Cardiac fibroblast (primary cell): ENCODE data around the gene CPNE2.
"Not testable (repeated sequence)": the region's sequence is repeated elsewhere in the genome, so short reads cannot be mapped to it uniquely, and the experiment has no call there.

ENCODE experiments used
- DNase-seq, 2 donors: peaks; one replicate each; pipeline versions ENCODE4 v3.0.0 to v3.0.0-alpha.2; 2010; ENCODE audit warnings: low read depth in 2 of 2
- H3K4me3 ChIP-seq, 2 donors: replicated peaks in 1 of 2; 1 replicate in 1 of 2; 2 replicates in 1 of 2; pipeline ENCODE4 v1.5.1; 2011; ENCODE audit warnings: low read depth in 2 of 2, low read length in 2 of 2, mild to moderate bottlenecking in 2 of 2, moderate library complexity in 1 of 2
- TF ChIP-seq, protein P1 (sequence below): IDR thresholded peaks from one replicate; pipeline ENCODE4 v1.5.1; 2011; ENCODE audit warnings: low read depth, mild to moderate bottlenecking, low read length, inconsistent platforms

The CPNE2 gene

DNA sequence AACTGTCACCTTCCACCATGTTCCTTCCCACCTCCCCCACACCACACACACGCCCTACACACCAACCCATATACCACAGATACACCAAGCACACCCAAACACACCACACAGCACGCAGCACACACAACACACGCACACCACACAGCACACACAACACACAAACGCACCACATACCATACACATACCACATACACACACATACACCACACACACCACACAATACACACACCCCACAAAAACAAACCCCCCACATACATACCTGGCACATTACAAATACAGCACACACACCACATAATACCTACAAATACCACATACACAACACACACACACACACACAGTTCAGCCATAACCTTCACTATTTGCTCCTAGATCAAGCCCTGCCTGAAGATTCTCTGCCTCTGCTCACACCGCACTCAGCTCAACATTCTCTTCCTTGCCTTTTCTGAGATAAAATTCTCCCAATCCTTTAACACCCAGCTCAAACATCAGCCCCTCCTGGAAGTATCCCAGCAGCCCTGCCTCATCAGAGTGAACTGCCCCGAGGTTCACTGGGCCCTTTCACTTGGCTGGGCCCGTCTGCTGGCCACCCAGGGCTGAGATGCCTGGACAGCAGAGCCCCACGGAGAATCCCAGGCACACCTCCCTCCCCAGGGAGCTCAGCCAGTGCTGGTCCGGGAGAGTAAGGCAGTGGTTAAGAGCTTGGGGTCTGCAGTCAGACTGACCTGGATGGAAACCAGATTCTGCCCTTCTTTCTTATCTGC is 31.9 kb upstream of the CPNE2 start:
- H3K4me3 ChIP-seq, result no peak overlapping the region
- DNase-seq, result peak in 1 of 2 donors; percentile 48
- TF ChIP-seq, protein P1, sequence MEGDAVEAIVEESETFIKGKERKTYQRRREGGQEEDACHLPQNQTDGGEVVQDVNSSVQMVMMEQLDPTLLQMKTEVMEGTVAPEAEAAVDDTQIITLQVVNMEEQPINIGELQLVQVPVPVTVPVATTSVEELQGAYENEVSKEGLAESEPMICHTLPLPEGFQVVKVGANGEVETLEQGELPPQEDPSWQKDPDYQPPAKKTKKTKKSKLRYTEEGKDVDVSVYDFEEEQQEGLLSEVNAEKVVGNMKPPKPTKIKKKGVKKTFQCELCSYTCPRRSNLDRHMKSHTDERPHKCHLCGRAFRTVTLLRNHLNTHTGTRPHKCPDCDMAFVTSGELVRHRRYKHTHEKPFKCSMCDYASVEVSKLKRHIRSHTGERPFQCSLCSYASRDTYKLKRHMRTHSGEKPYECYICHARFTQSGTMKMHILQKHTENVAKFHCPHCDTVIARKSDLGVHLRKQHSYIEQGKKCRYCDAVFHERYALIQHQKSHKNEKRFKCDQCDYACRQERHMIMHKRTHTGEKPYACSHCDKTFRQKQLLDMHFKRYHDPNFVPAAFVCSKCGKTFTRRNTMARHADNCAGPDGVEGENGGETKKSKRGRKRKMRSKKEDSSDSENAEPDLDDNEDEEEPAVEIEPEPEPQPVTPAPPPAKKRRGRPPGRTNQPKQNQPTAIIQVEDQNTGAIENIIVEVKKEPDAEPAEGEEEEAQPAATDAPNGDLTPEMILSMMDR, result no peak

DNA sequence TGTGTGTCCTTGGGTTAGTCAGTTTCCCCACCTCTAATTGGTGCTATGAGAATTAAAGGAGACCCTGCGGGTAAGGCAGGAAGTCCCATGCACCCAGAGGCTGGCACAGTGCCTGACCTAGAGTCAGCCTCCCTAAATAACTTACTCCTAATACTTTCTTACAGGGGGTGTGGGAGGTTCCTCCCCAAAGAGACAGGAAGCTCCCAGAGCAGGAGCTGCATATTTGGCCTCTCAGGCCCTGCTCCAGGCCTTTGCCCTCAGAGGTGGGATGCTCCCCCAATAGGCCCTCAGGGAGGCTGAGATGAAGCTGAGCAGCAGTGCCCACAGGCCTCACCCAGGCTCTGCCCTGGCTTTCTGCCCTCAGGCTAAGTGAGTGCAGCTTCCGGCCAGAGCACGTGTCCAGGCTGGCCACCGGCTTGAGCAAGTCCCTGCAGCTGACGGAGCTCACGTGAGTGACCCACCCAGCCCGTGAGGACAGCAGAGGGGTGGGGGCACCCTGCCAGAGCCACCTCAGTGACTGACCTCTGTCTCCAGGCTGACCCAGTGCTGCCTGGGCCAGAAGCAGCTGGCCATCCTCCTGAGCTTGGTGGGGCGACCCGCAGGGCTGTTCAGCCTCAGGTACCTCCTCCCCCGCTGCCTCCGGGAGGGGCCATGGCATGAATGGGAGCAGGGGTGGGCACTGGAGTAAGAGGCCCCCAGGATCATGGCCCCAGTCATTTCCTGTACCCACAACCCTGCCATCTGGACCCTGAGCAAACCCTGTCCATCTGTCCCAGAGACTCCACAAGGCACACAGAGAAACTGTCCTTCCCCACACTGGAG is 31.1 kb upstream of the CPNE2 start:
- TF ChIP-seq, protein P1, result no peak
- peak; percentile 70 to 84 for DNase-seq
- no peak overlapping the region for H3K4me3 ChIP-seq

DNA sequence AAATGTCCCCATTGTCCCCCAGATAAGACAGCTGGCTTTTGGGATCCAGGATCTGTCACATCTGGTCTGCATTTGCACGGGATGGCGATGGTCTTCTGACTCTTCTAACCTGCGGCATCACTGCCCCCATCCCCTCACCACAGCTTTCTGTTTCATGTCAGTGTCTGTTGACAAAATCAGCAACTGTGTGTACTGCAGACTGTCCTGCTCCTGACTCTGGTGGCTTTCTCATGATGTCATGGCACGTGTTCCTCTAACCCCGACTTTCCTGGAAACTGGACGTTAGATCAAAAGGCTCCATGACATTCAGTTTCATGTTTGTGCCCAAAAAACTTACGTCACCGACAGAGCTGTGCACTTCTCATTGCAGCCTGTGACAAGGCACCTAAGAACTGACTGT is 30.1 kb upstream of the CPNE2 start:
- TF ChIP-seq, protein P1, result no peak
- H3K4me3 ChIP-seq, result no peak overlapping the region
- DNase-seq, result no peak

DNA sequence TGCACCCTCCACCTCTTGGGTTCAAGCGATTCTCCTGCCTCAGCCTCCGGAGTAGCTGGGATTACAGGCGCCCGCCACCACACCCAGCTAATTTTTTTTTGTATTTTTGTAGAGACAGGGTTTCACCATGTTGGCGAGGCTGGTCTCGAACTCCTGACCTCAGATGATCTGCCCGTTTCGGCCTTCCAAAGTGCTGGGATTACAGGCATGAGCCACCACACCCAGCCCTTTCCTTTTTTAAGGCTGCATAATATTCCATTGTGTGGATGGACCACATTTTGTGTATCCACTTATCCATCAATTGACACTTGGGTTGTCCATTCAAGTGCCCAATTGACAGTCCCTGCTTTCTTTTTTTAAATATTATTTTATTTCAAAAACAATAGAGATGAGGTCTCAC is 29.2 kb upstream of the CPNE2 start:
- H3K4me3 ChIP-seq, DNase-seq: not testable (repeated sequence)

DNA sequence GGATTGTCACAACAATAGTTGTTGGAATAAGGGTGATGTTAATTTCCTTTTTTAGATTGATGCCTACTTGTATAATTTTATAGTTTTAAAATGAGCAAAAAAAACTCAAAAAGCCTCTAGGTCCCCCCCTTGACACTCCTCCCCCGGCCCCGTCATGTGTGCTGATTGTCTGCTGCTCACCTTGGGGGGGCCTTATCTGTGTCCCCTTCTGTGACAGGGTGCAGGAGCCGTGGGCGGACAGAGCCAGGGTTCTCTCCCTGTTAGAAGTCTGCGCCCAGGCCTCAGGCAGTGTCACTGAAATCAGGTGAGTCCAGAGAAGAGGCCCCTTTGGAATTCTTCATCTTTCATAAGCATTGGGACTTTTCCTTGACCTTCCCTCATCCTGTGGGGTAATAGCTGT is 27.4 kb upstream of the CPNE2 start:
- TF ChIP-seq, protein P1, result no peak
- DNase-seq, result no peak
- H3K4me3 ChIP-seq, result no peak overlapping the region

DNA sequence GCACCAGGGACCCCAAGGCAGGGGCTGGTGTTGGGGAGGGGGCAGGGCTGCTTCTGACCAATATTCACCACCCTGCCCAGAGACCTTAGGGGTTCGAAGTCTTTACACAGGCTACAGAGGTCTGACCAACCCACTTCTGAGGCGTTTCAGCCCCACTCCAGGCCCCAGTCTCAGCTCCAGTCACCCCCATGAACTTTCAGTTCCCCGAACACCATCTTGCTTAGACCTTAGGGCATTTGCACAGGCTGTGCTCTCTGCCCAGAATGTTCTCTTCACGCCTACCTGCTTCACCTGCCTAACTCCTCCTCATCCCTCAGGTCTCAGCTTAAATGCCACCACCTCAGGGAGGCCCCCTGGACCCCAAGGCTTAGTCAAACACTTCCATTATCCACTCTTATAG is 25.8 kb upstream of the CPNE2 start:
- no peak for DNase-seq
- H3K4me3 ChIP-seq, result no peak overlapping the region
- TF ChIP-seq, protein P1, result no peak

DNA sequence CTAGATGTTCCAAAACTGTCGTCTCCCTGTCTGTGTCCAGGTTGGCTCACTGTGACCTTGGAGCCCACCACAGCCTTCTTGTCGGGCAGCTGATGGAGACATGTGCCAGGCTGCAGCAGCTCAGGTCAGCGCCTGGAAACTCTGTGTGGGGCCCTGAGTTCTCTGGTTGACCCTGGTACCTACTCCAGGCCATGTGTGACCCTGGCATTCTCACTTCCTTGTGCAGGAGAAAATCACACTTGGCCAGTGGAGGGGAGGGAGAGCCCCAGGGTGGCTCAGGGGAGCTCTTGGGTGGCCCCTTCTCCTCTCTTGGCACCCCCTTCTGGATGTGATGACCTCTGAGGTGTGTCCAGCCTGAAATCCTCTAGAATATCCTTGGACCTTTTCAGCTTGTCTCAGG is 25.0 kb upstream of the CPNE2 start:
- TF ChIP-seq, protein P1, result no peak
- DNase-seq, result no peak
- no peak overlapping the region for H3K4me3 ChIP-seq
